T-helper 2 cell (primary cell): Measurements from ENCODE around the gene MMP24OS.
A peak's percentile ranks its signal among the peaks of the same experiment; 100 is the strongest.
"Not testable (repeated sequence)": the region's sequence is repeated elsewhere in the genome, so short reads cannot be mapped to it uniquely, and the experiment has no call there.

Experiments used
- DNase-seq, 5 experiments: peaks; one replicate each; pipeline versions ENCODE4 v3.0.0 to v3.0.0-alpha.2; 2012 to 2022

The MMP24OS gene

GRCh38 chr20:35274172-35275092 lies 3.5 kb downstream of the MMP24OS start:
- DNase-seq, result no peak

GRCh38 chr20:35273449-35274171 lies 4.3 kb downstream of the MMP24OS start:
- no peak for DNase-seq

GRCh38 chr20:35271904-35272303 lies 6.0 kb downstream of the MMP24OS start:
- DNase-seq, result no peak

GRCh38 chr20:35271073-35271882 lies 6.6 kb downstream of the MMP24OS start:
- no peak for DNase-seq

DNA sequence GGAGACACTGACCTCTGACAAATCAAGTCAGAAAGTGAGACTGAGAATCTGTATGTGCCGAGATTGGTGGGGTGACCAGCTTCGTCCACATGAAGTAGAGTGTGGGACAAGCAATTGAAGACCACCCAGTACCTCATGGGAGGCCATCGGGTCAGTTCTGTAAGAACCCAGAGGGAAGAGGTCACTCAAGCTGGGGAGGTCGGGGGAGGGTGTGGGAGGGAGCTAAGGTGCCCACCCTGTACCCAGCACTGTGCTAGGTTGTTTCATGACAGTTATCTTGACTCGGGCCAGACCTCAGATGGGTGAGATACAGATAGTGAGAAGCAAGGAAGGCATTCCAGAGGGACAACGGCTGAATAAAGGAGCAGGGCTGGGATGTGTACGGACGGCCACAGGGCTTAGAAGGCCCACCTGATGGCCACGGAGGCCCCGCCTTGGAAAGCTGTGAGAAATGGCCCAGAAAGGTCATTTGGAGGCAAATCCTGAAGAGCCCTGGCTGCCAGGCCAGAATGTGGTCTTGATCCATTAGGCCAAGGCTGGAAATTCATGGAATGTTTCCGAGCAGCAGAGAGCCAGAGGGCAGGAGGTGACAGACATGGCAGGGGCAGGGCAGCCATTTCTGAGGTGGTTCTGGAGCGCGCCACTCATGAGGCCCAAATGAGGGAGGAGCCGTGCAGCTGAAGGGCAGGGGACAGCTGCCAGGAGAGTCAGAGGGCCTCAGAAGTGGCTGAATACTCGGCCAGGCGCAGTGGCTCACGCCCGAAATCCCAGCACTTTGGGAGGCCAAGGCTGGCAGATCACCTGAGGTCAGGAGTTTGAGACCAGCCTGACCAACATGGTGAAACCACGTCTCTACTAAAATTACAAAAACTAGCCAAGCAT lies 7.7 kb downstream of the MMP24OS start:
- no peak for DNase-seq

DNA sequence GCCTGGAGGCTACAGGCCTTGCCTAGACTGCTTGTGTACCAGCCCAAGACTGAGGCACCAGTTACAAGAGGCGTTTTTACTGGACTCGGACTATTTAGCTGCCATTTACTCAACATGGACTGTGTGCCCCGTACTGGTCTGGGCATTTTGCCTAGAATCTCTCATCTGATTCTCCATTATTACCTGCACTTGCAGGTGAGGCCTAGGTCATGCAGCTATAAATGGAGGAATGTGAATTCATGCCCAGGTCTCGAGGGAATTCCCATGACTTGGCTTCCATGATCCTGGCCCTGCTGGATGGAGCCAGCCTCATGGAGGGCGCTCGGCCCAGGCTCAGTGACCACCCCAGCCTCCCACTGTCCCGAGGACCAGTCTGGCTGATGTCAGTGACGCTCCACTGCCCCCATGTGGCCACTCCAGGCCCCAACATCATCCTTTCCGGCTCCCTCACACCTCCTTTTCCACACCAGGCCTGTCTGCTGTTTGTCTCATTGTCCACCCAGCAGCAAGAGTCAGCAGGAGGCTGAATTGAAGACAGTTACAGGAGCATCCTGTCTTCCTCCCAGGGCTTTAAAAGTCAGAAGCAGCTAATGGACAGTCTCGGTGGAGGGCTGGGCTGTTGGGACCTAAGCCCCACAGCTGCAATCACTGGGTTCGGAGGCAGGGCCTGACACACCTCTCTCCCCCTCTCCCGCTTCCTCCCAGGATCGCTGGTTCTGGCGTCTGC lies 8.7 kb downstream of the MMP24OS start:
- DNase-seq, result peak in 3 of 5 experiments; percentile 18 to 45 (median 33)

DNA sequence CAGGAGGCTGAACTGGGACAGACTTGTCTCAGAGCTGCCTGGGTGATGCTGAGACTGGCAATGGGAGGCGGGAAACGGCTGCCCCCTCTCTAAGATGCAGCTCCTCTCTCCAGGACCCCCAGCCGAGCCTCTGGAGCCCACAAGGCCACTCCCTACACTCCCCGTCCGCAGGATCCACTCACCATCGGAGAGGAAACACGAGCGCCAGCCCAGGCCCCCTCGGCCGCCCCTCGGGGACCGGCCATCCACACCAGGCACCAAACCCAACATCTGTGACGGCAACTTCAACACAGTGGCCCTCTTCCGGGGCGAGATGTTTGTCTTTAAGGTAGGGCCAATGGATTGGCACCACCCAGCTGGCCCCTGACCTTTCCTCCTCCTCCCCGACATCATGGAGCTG lies 10.8 kb downstream of the MMP24OS start:
- DNase-seq, result no peak

DNA sequence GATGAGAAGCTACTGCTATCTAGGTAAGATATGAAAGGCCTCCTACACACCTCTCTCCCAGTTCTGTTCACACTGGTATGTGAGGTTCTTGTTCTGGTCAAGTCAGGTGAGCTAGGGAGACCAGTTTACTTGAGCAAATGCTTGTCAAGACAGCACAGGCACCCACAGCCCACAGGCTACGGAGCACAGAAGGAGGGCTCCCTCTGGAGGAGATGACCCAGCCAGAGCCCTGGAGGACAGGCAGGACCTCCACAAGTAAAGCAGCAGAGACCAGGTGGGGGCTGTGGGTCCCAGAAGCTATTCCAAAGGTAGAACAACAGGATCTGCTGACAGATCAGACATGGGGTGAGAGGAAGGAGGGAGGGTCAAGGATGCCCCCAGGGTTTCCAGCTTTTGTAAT lies 13.2 kb downstream of the MMP24OS start:
- no peak for DNase-seq

- no peak for DNase-seq
Measured at GRCh38 chr20:35263532-35264341, 14.2 kb downstream of the MMP24OS start.

DNA sequence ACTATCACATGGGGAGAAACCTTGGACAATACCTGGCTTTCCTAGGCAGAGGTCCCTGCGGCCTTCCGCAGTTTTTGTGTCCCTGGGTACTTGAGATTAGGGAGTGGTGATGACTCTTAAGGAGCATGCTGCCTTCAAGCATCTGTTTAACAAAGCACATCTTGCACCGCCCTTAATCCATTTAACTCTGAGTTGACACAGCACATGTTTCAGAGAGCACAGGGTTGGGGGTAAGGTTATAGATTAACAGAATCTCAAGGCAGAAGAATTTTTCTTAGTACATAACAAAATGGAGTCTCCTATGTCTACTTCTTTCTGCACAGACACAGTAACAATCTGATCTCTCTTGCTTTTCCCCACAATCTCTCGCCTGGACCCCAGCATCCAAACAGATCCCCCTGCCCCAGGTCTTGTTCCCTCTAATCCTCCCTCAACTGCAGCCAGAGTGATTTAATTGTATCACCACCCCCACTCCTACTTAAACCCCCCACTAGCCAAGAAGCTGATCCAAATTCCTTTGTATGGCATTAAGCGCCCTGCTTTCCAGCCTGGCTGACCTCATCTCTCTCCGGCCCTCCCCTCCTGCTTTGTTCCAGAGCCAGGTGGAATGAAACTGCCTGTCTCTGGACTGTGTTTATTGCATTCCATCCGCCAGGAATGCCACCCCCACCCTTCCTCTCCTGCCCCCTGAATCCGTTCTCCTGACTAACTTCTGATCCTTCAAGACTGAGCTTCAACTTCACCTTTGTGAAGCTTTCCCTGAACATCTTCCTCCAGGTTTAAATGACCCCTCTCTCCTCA lies 15.0 kb downstream of the MMP24OS start:
- DNase-seq, result not testable (repeated sequence)

- not testable (repeated sequence) for DNase-seq
Measured at GRCh38 chr20:35262321-35262720, 15.6 kb downstream of the MMP24OS start.

- DNase-seq, result no peak
Measured at GRCh38 chr20:35260426-35260825, 17.5 kb downstream of the MMP24OS start.

DNA sequence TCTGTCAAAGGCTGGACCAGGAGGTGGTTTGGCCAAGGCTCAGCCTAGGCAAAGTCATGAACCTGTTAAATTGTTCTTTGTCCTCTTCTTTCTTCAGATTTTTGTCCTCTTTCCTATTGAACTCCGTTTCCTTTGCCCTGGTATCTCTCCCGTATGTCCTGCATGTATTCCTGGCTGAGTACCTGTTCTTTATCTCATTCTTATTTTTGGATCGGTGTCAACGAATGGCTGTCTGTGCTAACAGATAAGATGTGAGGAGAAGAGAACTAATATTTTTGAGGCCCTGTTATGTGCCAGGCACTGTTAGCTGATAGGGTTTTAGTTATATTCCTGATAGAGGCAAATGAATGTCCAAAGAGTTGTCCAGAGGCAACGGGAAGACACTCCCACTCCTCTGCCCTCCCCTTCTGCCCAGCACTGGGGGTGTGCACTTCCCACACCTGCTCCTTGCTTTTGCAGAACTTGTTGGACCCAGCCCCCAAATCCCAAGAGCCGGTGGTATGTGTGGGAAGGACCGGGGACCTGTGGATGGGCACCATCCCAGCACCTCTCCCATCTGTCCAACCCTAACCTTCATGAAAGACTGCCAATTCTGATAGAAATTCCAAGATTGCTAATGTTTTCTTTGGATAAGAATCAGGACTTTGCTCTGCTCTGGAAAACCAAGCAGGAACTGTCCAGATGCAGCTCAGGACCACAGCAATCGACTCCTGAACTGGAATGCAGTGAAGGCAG lies 20.6 kb downstream of the MMP24OS start:
- no peak for DNase-seq

DNA sequence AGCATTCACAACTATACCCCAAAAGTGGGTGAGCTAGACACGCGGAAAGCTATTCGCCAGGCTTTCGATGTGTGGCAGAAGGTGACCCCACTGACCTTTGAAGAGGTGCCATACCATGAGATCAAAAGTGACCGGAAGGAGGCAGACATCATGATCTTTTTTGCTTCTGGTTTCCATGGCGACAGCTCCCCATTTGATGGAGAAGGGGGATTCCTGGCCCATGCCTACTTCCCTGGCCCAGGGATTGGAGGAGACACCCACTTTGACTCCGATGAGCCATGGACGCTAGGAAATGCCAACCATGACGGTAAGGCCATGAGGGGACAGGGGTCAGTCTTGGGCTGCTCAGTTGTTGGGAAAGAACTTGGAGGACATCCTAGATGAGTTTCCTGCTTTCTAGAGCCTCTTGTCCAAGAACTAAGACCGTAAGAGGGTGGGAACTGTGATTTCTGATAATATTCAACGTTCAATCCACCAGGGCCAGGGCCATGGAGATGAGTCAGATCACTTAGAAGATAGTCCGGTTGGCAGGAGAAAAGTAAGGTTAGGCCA lies 23.4 kb downstream of the MMP24OS start:
- DNase-seq, result no peak

GRCh38 chr20:35253010-35253409 lies 24.9 kb downstream of the MMP24OS start:
- peak in 1 of 5 experiments; percentile 21 for DNase-seq

- not testable (repeated sequence) for DNase-seq
Measured at GRCh38 chr20:35252598-35252997, 25.3 kb downstream of the MMP24OS start.

GRCh38 chr20:35252037-35252461 lies 25.9 kb downstream of the MMP24OS start:
- DNase-seq, result peak in 2 of 5 experiments; percentile 87 to 93

GRCh38 chr20:35251613-35251940 lies 26.3 kb downstream of the MMP24OS start:
- no peak for DNase-seq
